GM19324 (cell line): Measurements from ENCODE around the gene AMBRA1.

Experiments used
- ATAC-seq: cut with Tn5 transposase; IDR thresholded peaks from one replicate; pipeline ENCODE4 v1.9.1; 2021; ENCODE audit warnings: mild to moderate bottlenecking, moderate library complexity; ENCODE audit not compliant: unreplicated experiment, low FRiP score

Gene AMBRA1

GRCh38 chr11:46511342-46511741 is 82.5 kb downstream of the AMBRA1 start:
- no peak for ATAC-seq

DNA sequence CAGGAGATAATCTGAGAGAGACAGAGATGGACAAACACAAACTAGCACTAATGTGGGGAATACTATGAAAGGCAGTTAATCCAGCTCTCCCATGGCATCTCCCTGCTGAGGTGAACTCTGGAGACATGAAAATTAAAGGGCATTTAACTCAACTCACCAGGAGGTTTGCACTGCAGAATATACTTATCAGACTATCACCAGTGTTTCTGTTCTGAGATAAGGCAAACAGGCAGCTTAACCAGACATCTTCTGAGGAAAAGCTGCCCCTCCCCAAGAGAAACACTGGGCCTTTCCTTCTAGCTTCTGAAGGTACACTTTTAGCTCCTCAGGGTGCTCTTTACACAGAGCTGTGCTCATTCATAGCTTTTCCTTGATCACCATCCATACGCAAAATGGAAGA is 85.5 kb downstream of the AMBRA1 start:
- no peak for ATAC-seq

DNA sequence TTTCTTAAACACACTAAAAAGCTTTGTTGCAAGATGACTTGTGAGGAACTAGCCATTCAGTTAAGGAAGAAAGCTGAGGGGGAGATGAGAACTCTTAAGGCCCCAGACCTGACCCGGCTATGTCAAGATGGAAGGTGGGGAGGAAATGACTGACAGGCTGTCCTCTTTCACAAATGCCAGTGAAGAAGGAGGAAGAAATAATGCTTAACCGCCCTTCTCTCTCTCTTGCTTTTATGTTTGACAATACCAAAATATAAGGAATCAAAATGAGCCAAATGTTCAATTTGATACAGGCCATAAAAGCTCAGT is 87.4 kb downstream of the AMBRA1 start:
- no peak for ATAC-seq

DNA sequence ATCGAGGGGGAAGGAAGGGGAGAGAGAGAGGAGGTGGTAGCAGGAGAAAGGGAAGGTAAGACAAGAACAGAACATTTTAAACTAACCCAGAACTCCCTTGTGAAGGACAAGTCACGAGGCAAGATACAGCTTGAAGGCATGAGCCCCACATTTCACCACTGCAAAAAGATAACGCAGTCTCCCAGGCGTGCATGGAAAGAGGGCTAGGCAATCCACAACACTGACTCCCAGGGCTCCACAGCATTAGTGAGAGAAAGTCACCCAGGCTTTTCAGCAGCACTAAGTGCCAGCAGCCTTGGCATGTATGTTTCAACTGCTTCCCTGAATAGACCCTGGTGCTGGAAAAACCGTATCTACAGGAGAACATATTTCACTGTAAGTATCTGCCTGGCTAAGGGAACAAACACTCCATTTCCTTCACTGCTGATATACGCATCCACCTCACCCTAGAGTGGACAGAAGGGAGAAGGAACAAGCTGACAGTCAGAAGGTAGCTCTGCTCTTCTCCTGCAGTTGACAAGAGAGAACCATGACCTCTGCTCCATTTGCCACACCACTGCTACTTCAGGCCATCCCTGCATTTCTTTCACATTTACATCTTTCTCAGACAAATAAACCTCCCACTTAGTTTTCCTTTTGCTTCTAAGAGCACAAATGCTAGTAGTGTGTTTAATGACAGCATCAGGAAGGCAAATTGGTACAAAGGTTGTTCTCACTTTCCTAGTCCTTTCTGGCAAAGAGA is 87.9 kb downstream of the AMBRA1 start:
- no peak for ATAC-seq

DNA sequence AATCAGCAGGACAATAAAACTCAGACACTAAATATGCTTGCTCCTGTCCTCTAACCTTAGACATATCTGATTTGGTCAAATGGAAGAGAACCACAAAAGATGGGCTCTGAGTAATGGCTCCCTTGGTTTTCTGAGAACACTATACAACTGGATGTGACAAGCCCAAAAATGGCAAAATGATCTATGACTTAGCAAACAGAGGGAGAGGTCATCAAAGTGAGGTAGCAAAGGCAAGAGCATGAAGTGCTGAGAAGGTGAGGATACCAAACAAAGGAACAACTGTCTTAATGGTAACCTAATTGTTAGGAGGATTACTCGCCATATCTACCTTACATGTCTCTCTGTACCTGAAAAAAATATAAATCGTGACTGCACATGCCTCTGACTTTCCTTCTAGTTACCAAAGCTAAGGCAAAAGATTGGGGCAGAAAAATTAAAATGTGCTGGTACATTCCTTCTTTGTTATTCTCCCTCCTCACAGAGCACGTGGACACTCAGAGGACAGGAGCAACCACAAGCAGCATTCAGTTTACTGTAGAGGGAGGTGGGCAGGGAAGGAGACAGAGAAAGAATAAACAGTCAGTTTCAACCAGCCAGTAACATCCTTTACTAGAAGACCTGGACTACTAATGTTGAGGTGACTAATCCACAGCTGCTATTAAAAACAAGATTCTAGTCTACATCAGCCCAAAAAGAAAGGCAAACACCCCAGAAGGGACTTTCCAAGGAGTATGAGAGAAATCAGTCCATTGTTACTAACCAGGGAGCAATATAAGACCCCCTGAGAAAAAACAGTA is 88.8 kb downstream of the AMBRA1 start:
- no peak for ATAC-seq

DNA sequence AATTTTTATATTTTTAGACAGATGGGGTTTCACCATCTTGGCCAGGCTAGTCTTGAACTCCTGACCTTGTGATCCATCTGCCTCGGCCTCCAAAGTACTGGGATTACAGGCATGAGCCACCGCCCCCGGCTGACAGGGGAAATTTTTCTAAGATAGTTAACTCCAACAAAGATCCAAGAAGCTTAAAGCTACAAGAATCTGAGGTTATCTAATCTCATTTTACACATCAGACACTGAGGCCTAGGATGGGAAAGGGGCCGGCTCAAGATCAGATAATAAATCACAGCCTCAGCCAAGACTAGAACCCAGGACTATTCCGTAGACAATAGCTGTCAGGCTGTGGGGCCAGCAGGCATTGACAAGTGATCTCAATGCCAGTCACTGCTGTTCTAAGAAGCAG is 94.0 kb downstream of the AMBRA1 start:
- ATAC-seq: no peak

GRCh38 chr11:46498968-46499367 is 94.9 kb downstream of the AMBRA1 start:
- no peak for ATAC-seq

- no peak for ATAC-seq
Measured at GRCh38 chr11:46498179-46498578, 95.6 kb downstream of the AMBRA1 start.

- ATAC-seq: no peak
Measured at GRCh38 chr11:46497498-46497897, 96.3 kb downstream of the AMBRA1 start.

DNA sequence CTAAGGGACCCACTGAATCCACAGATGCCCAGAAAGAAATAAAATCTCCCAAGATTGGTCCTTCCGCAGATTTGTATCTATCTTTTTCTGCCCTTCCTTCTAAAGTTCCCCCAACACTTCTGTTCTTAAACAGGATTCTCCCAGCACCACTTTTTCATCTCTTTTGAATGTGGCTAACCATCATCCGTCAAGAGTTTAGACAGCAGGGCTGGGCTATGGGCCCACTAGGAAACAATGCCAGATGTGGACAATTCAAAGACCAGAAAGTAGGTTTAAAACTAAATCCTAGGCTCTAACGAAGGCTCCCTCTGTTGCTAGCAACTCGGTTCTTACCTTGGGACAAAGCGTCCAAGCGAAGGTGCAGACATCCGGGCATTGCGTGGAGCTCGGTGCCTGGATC is 100.0 kb downstream of the AMBRA1 start:
- ATAC-seq: no peak

DNA sequence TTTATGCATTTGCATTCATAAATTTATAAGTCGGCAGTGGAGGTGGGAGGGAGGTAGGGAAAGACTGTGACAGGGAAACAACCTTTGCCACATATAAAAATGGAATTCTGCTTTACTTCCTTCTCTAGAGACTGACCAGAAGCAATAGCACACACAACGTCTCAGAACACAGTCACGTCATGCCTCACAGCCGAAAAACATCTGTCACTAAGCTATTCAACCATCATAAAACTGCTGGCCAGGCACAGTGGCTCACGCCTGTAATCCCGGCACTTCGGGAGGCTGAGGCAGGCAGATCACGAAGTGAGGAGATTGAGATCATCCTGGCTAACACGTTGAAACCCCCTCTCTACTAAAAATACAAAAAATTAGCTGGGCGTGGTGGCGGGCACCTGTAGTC is 101.3 kb downstream of the AMBRA1 start:
- ATAC-seq: no peak

DNA sequence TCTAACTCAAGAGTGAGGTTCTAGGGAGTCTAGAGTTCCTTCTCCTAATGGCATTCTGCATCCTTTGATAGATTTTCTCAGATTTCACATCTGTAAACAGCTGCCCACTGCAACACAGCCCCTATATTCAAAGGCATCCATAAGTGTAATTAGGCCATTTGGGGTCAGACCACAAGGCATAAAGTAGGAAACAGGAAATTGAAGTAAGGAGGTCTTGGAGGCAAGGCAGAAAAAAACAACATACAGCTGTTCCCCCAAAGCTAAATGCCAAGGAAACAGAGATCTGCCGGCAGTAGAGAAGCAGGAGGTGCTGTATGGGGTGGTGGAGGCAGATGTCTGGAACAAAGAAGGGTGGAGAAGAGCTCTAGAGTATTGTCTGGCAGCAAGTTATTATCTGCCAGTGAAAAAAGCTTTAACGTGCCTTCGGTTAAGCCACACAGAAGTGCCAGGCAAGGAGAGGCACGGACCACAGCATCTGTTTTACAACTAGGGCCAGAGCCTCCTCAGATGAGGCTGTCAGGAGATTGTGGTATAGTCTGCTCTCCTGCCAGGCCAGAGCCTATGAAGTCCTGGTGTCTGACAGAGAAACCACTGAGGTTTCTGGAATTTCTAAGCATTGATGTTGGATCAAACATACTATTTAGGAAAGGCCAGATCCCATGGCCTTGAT is 102.0 kb downstream of the AMBRA1 start:
- no peak for ATAC-seq

DNA sequence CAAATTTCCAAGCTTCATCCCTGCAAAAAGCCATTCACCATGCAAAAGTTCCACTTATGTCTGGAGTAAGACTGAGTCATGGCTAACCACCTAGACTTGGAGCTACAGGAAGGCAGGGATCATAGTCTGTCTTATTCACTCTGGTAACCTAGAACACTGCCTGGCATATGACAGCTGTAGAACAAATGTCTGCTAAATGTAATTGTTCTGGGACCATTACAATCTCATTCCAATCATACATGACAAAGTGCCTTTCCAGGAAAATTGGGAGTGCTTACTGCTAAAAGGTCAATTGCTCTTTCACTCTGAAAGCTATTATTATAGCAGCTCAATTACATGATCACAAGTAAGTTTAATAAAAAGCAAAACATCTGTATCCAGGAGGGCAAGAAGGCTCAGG is 103.2 kb downstream of the AMBRA1 start:
- no peak for ATAC-seq

GRCh38 chr11:46489656-46490560 is 103.9 kb downstream of the AMBRA1 start:
- ATAC-seq: no peak

GRCh38 chr11:46485856-46486443 is 107.9 kb downstream of the AMBRA1 start:
- ATAC-seq: no peak

DNA sequence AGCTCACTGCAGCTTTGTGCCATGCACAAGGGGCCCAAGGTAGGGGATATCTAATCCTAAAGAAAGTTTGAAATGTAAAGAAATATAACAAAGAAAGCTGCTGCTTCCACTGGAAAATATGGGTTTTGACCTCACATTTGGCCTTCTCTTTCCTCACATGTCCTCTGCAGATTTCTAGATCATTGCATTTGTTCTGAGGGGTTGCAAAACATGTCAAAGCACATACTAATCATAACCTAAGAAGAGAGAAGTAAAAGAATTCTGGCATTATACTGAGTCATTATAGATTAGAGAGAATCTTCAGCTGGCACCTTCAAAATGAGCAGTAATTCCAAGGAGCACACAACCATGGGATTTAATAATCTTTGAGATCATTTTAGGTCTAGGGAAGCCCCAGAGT is 109.7 kb downstream of the AMBRA1 start:
- ATAC-seq: no peak

- ATAC-seq: no peak
Measured at GRCh38 chr11:46480909-46481308, 112.9 kb downstream of the AMBRA1 start.

DNA sequence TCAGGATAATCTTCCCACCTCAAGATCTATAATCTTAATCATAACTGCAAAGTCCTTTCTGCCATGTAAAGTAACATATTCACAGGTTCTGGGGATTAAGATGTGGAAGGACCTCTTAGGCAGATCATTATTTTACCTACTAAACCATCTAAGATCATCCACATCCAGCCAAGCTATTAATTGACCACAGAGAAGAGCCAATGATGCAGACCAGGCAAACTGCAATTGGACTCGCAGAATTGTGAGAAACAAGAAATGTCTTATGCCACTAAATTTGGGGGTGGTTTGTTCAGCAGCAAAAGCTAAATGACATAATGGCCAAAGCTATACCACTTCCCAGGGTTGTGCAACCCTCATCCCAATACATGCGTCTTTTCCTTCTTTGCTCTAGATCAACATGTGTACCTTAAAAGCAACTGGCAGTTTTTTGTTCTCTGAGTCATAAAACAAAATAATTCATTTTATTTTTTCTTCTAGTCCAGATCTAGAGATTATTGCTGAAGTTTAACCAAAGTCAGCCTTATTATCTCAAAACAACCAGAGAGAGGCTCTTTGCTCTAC is 113.6 kb downstream of the AMBRA1 start:
- no peak for ATAC-seq

- no peak for ATAC-seq
Measured at GRCh38 chr11:46479601-46480000, 114.2 kb downstream of the AMBRA1 start.

DNA sequence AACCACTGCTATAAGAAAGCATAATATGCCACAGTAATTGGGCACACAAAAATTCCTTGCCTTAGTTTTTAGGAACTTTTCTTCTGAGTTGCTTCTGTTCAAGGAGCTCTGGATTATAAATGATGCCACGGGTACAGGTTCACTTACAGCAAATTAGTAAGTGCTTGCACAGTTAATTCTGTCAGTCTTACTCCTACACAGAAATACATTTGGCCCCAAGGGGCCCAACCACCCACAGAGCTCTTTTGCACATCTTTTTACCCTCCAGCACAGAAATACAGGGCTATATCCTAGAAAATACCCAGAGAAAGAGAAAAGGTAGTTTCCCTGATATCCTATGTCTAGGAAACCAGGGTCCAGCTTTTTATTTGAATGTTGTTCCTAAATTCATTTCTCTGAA is 115.6 kb downstream of the AMBRA1 start:
- no peak for ATAC-seq
